ENCODE results near the gene TMEM167A.
"Not testable (repeated sequence)": the region's sequence is repeated elsewhere in the genome, so short reads cannot be mapped to it uniquely, and the experiment has no call there.

Gene TMEM167A

DNA sequence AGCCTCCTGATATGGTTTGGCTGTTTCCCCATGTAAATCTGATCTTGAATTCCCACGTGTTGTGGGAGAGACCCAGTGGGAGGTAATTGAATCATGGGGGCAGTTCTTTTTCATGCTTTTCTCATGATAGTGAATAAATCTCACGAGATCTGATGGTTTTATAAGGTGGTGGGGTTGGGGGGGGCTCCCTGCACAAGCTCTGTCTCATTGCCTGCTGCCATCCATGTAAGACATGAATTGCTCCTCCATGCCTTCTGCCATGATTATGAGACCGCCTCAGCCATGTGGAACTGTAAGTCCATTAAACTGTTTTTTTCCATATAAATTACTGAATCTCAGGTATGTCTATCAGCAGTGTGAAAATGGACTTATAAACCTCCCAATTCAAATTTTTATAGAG lies 13.0 kb upstream of the TMEM167A start:
- DNase-seq (ENCODE audit: low spot score) = no peak

DNA sequence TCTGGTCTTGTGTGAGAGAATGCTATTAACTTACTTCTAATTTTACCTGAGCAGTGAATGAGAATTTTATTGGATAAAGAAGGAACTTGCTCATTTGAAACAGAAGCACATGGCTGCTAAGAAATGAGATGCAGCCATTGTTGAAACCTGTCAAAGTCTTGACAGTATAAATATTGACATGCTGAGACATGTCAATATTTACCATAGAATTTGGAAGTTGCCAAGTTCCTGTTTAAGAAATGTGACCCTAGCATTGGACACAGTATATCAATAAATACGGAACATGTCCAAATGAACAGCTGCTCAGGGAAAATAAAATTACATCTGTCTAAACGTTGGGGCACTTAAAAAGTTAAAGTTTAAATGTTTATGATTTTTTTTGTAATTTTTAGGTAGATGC lies 7.9 kb upstream of the TMEM167A start:
- no peak for DNase-seq (ENCODE audit: low spot score)

DNA sequence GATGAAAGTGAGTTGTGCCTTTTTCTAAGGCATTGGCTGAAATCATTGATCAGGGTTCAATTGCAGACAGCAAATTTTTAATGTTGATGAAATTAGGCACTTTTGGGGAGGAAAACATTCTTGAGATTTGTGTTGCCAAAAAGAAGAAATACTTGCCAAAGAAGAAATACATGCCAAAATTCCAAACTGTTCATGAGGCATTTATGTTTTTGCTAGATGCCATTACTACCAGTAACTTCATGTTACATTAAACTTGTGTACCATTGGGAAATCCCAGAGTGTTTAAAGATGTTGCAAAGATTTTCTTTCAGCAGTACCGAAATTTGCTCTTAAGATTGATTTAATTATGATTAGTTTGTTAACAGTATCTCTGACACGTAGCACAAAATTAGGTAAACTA lies 7.1 kb upstream of the TMEM167A start:
- no peak for DNase-seq (ENCODE audit: low spot score)

DNA sequence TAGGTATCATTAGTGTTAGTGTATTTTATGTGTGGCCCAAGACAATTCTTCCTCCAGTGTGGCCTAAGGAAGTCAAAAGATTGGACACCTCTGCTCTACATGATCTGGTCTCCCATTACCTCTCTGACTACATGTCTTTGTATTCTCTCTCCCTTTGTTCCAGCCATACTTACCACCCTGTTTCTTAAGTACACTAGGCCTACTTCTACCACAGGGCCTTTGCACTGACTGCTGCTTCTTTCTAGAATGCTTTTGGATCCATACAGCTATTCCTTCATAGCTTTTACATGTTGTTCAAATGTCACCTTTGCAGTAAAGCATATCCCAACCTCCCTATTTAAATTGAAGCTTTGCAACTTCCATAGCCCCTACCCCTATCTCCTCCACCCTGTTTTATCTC lies 5.6 kb upstream of the TMEM167A start:
- DNase-seq (ENCODE audit: low spot score) = no peak

DNA sequence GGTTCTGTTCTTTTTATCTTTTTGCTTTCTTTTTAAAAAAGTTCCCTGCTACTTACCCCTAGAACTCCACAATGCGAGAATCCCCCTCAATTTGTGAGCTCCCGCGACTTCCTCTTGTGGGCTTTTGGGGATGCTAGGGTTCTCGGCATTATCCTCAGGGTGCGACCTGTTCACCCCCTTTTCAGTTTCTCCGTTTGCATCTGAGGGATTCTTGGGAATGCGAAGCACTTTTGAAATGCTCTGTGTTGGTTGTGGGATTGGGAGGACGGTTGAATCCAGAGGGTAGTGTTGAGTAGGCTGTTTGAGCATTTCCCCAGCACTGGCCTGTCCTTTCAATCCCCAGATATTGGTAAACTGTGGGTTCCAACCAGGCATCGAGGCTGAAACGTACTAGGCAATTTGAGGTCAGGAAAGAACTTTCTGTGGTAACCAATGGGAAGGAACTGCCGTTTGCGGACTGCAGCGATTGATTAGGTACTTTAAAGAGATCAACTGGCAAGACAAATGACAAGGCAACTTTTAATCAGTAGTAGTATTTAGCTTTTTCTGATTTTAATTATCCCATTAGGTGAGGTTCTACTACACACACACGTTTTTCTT lies 568 bp upstream of the TMEM167A start:
- peak; percentile 21 for DNase-seq (ENCODE audit: low spot score)

DNA sequence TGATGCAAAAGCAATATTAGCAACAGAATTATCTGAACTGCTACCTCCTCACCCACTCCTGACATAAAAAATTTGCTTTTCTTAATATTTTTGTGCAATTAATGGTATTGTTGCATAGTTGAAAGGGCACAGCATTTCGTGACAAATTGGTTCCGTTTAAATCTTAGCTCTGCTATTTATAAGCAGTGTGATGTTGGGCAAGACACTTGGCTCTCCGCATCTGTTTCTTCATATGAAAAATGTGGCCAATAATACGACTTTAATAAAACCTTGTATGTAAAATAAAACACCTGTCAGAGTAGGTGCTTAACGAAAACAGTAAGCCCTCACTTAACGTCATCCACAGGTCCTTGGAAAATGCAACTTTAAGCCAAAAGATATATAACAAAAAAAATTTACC lies 4.2 kb downstream of the TMEM167A start:
- DNase-seq (ENCODE audit: low spot score) = no peak

DNA sequence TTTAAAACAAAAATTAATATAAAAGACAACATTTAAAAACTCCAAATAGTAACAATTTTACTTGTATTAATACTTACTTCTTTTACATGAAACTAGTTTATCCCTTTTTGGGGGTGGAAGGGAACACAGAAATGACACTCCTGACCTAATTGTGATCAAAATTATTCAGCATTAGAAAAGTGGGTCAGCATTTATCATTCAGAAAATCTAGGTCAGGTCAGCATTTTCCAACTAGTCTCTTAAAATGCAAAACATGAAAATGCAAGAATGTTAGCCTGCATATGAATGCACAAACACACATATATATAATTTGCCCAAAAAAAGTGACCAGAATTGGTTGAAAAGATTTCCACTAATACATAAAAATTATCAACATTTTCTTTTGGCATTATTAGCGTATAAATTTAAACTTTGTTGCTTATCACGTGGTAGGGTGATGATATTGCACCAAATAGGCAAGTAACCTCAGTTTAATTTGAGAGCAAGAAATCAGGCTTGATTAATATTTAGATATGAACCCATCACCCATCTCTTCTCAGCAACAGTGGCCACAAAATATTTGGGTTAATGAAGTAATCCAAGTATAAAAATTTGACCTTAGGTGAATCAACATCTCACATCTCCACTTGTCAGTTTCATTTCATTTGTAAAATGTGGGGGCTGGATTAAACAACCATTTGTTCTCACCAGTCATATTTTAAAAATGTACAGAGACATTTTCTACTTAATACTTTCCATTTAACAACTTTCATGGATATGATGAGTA lies 5.7 kb downstream of the TMEM167A start:
- DNase-seq (ENCODE audit: low spot score) = no peak

DNA sequence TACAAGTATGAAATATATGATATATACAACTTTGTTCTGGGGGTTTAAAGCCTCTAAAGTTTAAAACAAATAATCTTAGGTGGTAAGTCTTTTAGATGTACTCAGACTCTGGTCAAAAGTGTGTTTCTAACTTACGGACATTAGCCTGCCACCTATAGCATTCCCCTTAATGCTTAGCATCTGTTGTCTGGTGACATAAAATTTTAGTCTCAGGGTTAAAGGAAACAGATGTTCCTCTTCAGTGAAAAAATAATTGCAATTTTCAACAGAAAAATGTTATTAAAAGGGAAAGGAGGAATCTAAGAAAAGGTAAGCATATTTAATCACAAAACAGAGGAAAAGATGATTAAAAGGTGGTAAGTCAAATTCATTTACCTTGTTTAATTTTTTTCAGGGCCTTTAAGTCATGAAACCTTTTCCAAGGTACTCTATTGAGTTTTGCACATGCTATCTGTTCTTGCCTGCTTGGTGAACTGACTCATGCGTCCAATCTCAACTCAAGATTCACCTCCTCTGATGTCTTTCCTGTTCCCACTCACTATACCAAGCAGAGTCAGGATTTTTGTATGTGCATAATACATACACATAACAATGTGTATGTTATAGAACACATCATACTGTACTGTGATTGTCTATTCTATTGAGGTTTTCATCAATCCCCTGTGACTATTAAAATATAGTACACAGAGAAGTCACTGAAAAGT lies 7.9 kb downstream of the TMEM167A start:
- DNase-seq (ENCODE audit: low spot score) = no peak

DNA sequence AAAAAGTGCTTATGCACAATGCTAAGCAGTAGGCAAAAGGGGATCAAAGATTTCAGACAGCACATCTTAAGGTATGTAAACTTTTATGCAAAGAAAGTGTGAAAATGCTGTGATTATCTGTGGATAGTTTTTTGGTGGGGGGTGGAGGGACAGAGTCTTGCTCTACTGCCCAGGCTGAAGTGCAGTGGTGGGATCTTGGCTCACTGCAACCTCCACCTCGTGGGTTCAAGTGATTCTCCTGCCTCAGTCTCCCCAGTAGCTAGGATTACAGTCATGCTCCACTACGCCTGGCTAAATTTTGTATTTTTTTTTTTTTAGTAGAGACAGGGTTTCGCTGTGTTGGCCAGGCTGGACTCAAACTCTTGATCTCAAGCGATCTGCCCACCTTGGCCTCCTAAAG lies 9.8 kb downstream of the TMEM167A start:
- not testable (repeated sequence) for DNase-seq (ENCODE audit: low spot score)

DNA sequence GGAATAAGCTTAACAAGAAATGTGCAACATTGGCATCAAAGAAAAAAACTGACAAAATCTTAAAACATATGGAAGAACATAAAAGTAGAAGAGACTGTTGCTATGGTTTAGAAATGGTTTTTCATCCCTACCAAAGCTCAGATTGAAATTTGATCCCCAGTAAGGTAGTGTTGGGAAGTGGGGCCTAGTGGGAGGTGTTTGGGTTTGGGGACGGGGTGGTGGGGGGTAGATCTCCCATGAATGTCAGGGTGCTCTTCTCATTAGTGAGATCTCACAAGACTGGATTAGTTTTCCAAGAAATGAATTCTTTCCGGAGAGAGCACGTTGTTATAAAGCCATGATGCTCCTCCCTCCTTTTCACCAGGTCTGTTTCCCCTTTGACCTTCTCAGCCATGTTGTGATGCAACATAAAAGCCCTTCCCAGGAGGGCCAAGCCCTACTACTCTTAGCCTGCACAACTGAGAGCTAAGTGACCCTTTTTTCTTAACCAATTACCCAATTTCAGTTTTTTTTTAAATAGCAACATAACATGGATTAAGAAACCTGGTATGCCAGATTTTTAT lies 10.6 kb downstream of the TMEM167A start:
- DNase-seq (ENCODE audit: low spot score) = no peak

DNA sequence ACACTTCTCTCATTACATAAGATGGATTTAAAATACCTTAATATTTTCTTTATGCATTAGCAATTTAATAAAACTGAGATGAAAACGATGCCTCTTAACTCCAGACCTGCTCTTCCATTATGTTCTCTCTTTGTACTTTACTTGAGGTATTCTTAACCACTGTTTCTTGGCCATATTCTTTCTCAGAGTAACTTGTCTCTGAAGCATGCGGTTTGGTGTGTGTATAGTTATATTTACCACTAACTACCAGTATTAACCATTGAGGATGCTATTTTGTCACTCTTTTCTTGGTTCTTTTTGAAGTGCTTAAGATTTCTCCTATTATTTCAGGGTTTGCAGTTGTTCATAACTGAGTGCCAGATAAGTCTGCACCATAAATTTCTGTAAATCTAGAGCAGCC lies 17.9 kb downstream of the TMEM167A start:
- DNase-seq (ENCODE audit: low spot score) = no peak

DNA sequence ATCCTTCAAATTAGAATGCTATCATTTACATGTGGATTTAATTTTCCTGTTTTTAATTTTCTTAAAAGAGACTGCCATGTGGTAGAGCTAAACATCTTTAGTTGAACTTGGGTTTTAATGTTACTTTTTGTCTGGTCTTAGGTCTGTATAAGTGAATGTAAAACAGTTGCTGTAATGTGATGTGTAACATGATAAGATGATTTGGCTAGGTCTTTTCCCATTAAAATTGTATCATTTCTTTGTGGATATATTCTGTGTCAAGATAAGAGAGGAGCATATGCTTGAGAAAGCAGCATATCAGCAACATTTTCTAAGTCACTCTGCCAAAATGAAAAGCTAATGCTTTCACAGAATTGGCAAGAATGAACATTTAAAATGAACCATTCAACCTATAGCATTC lies 18.5 kb downstream of the TMEM167A start:
- no peak for DNase-seq (ENCODE audit: low spot score)

DNA sequence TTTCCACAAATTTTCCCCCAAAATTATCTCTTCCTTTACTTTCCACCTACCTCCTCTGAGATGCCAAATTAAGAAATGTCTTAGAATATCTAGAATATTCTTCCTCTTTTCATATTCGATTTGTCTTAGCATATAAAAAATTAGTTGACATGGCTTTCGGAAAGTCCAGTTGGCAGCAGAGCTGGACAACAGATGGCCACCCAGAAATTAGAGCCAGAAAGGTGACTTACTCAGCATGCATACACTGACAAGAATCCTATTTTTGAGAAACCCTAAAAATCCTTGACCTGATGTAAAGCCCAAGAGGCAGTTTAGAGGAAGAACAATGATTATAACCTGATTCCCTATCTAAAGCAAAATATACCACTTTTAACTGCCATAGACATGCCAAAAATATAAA lies 22.0 kb downstream of the TMEM167A start:
- DNase-seq (ENCODE audit: low spot score) = no peak

DNA sequence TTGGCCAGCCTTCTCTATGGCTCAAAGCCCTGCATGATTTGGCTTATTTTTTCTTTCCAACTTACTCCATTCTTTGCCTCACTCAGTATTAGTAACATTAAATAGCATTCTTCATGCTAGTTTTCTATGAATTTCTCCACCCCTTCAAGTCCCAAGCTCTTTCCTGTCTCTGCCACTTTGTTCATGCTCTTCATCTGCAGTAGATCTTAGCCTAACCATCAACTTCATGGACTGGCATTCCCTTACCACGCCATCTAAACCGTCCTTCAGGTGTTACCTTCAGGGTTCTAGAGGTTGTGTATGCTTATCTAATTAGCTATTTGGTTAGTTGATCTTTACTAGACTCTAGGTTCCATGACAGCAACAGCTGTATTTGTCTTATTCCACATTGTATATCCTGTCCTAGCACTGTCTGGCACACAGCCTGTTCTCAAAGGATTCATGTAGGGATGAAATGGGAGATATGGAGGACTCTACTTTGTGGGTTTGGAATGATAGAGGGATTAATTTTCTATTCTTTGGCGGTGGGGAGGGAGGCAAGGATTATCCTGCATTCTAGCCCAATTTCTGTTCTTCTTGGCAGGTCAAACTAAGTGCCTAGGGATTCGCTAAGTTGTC lies 26.4 kb downstream of the TMEM167A start:
- no peak for DNase-seq (ENCODE audit: low spot score)

DNA sequence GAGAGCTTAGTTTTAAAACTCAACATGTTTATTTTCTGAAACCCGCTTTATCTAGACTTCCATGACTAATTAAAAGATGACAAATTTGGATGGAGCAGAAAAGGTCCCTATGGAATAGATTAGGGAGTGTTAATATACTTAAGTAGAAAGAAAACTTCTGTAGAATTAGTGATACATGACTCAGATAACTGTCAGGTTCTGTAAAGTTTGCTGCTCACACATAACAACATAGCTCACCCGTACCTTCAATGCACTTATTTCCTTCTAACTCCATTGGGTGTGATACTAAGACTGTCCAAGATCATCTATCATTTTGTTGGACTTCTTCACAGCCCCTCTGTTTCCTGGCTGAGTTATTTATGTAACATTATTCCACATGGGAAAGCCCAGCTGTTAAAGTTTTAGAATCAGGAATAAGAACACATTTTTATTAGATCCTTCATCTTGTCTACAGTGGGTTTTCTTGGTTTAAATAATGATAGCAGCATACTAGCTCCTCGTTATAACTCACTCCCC lies 27.8 kb downstream of the TMEM167A start:
- no peak for DNase-seq (ENCODE audit: low spot score)

DNA sequence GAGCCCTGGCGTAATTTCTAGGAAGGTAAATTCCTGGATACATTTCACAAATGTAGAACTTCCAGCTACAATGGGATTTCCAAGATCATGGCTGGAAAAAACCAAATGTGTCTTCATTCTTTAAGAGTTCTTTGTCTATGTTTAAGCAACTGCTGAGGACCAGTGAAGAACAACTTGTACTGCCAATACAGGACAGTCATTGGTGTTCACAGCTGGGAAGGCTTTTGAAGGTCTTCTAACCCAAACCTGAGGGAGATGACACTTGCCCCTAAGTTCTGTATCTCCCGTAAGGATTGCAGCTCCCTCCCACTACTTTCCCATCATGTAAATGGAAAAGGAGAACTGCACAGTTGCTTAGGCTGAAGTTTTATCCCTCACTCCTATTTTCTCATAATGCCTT lies 28.4 kb downstream of the TMEM167A start:
- no peak for DNase-seq (ENCODE audit: low spot score)

DNA sequence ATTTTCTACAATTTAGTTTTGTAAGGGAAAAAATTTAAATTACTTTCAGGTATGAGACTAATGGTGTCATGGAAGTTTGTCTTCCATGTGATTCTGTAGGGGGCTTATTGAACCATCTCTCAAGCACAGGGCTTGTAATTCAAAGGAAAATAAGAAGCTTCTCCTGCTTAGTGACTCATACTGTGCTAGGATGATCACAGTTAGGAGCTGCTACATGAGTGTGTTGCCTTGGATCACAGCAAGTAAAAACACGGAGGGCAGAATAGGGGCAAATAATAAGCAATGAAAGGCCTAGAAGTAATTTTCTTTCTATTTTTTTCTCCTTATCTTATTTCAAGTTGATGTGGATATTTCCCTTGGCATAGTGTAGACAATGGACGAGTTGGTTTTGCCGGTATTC lies 28.9 kb downstream of the TMEM167A start:
- DNase-seq (ENCODE audit: low spot score) = no peak

DNA sequence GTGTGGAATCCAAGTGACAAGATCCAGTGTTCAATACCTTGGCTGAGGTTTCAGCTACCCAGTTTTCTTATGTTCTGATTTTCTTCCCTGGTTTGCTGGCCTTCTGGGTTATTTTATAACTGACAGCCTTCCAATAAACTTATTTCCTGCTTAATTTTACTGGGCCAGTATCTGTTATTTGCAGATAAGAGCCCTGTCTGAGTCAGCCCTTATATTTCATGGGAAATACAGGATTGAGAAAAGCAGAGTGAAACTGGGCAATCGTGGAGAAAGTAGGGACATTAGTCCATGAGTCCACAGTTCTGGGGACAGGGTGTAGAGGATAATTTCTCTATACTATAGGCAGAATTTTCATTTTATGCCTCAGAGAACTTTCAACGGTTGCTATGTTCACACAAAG lies 32.3 kb downstream of the TMEM167A start:
- DNase-seq (ENCODE audit: low spot score) = no peak

DNA sequence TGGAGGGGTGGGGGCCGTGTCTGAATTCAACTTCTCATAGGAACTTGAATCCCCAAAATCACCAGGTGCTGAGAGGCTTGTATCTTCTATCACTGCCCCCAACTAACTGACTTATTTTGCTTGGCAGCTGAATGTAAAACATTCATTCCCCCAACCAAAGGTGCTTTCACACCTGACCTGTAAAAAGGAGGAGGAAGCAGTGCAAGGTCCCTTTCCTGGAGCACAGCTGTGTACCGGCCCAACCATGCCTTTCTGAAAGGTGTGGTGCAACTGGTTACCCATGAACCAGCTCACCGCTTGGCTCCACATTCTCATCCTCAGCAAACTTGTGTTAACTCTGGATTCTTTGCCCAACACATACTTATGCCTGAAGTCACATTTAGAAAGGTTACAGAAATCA lies 34.7 kb downstream of the TMEM167A start:
- DNase-seq (ENCODE audit: low spot score) = no peak

DNA sequence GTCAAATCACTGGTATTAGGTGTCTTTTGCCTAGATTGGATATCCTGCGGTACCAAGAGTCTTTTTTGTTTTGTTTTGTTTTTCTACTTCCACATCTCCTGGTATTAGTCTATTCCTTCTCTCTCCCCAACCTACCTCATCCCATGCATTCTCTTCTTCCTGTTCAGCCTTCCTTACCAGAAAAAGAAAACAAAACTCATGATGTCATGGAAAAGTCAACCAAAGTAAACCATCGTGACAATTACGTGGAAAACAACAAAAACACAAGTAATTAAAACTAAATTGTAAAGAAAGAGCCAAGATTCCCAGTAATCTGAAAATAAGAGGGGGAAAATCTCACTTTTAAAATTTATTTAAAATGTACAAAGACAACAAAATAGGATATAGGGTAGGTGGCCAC lies 38.3 kb downstream of the TMEM167A start:
- no peak for DNase-seq (ENCODE audit: low spot score)

DNA sequence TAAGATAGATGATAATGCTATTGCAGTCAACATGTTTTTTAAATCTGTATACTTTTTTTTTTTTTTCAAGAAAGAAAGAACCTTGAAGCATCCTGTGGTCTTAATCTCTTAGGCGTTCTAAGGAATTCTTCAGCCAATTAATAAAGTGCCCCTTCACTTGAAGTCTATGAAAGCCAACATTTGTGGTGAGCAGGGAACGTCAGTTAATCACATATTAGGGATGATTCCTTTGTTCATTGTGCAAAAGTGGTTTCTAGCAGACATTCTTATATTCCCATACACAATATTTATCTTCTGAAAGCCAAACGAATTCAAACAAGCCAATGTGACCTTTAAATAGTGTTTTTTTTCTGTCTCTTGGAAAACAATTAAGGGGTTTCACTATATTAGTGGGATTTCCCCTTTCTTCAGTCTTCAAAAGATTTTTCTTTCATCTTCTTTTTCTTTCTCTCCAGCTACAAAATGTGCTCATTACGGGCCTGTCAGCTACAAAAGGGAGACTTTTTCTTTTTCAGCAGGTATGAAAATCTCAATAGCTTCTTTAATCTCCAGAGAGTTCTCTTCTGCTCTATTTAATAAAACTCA lies 40.1 kb downstream of the TMEM167A start:
- DNase-seq (ENCODE audit: low spot score) = no peak
